H9 (cell line): ENCODE data around the gene TOMM7. TPM values are rescaled to one million over a fixed set of nuclear protein-coding genes. Genes with fewer than 3 reads are reported as not detected.

Experiments
- DNase-seq: peaks from one replicate; pipeline ENCODE4 v3.0.0-alpha.2; 2017
- H2AFZ ChIP-seq: one replicate; pipeline ENCODE4 v1.6.1; 2013; ENCODE audit warnings: mild to moderate bottlenecking, low read length, control low read depth, moderate library complexity
- H2AK5ac ChIP-seq: 2 replicates; pipeline ENCODE4 v1.6.1; 2013; ENCODE audit warnings: low read length, control low read depth, mixed read lengths; ENCODE audit not compliant: insufficient read length
- H2BK120ac ChIP-seq: one replicate; pipeline ENCODE4 v1.6.1; 2013; ENCODE audit warnings: low read depth, mild to moderate bottlenecking, low read length, control low read depth, inconsistent platforms; ENCODE audit not compliant: poor library complexity, severe bottlenecking
- H2BK12ac ChIP-seq: 2 replicates; pipeline ENCODE4 v1.6.1; 2013; ENCODE audit warnings: low read length, control low read depth, mixed read lengths, low read depth; ENCODE audit not compliant: insufficient read length
- H2BK15ac ChIP-seq: 2 replicates; pipeline ENCODE4 v1.6.1; 2013; ENCODE audit warnings: low read depth, low read length, control low read depth
- H2BK20ac ChIP-seq: one replicate; pipeline ENCODE4 v1.6.1; 2013; ENCODE audit warnings: low read depth, mild to moderate bottlenecking, low read length, control low read depth, inconsistent platforms; ENCODE audit not compliant: poor library complexity, severe bottlenecking
- H2BK5ac ChIP-seq: 2 replicates; pipeline ENCODE4 v1.6.1; 2013; ENCODE audit warnings: low read length, control low read depth, mixed read lengths; ENCODE audit not compliant: insufficient read length
- H3K14ac ChIP-seq: 2 replicates; pipeline ENCODE4 v1.6.1; 2013; ENCODE audit warnings: low read length, control low read depth; ENCODE audit not compliant: insufficient read depth
- H3K18ac ChIP-seq: 2 replicates; pipeline ENCODE4 v1.6.1; 2013; ENCODE audit warnings: low read depth, mild to moderate bottlenecking, mixed read lengths, low read length, control low read depth; ENCODE audit not compliant: insufficient read length
- H3K23ac ChIP-seq: 2 replicates; pipeline ENCODE4 v1.6.1; 2013; ENCODE audit warnings: low read length, control low read depth, mixed read lengths, low read depth; ENCODE audit not compliant: insufficient read length
- H3K23me2 ChIP-seq: 2 replicates; pipeline ENCODE4 v1.6.1; 2013; ENCODE audit warnings: low read depth, mild to moderate bottlenecking, mixed read lengths, low read length, control low read depth; ENCODE audit not compliant: insufficient read length, poor library complexity, severe bottlenecking
- H3K27ac ChIP-seq: 2 replicates; pipeline ENCODE4 v1.5.1; 2013; ENCODE audit warnings: low read length, control low read depth, mixed read lengths, low read depth; ENCODE audit not compliant: insufficient read length
- H3K27me3 ChIP-seq: 2 replicates; pipeline ENCODE4 v1.6.1; 2013; ENCODE audit warnings: low read length, control low read depth, inconsistent platforms; ENCODE audit not compliant: insufficient read depth
- H3K4ac ChIP-seq: 2 replicates; pipeline ENCODE4 v1.6.1; 2013; ENCODE audit warnings: low read depth, mild to moderate bottlenecking, control low read depth, inconsistent platforms, low read length, moderate library complexity
- H3K4me1 ChIP-seq: 2 replicates; pipeline ENCODE4 v1.6.1; 2013; ENCODE audit warnings: low read length, control low read depth, inconsistent platforms; ENCODE audit not compliant: insufficient read depth
- H3K4me2 ChIP-seq: 2 replicates; pipeline ENCODE4 v1.6.1; 2013; ENCODE audit warnings: low read length, control low read depth, mixed read lengths; ENCODE audit not compliant: insufficient read length, insufficient read depth
- H3K56ac ChIP-seq: 2 replicates; pipeline ENCODE4 v1.6.1; 2013; ENCODE audit warnings: low read depth, mild to moderate bottlenecking, mixed read lengths, low read length, control low read depth; ENCODE audit not compliant: insufficient read length
- H3K79me1 ChIP-seq: 2 replicates; pipeline ENCODE4 v1.6.1; 2013; ENCODE audit warnings: low read depth, mild to moderate bottlenecking, moderate library complexity, low read length, control low read depth, inconsistent platforms; ENCODE audit not compliant: insufficient read depth, poor library complexity, severe bottlenecking
- H3K79me2 ChIP-seq: 2 replicates; pipeline ENCODE4 v1.6.1; 2013; ENCODE audit warnings: low read length, control low read depth, inconsistent platforms; ENCODE audit not compliant: insufficient read depth
- H3K9ac ChIP-seq: 2 replicates; pipeline ENCODE4 v1.6.1; 2013; ENCODE audit warnings: low read length, control low read depth, mixed read lengths; ENCODE audit not compliant: insufficient read length; ENCODE audit errors: extremely low read depth
- H3K9me3 ChIP-seq: one replicate; pipeline ENCODE4 v1.6.1; 2013; ENCODE audit warnings: low read depth, low read length, inconsistent platforms; ENCODE audit not compliant: control insufficient read depth
- H3T11ph ChIP-seq: one replicate; pipeline ENCODE4 v1.6.1; 2013; ENCODE audit warnings: mild to moderate bottlenecking, low read length, control low read depth, inconsistent platforms
- H4K20me1 ChIP-seq: one replicate; pipeline ENCODE4 v1.6.1; 2013; ENCODE audit not compliant: control insufficient read depth, insufficient read length, insufficient read depth
- H4K5ac ChIP-seq: 2 replicates; pipeline ENCODE4 v1.6.1; 2013; ENCODE audit warnings: low read depth, mild to moderate bottlenecking, mixed read lengths, low read length, control low read depth; ENCODE audit not compliant: insufficient read length
- H4K8ac ChIP-seq: replicated peaks from 2 replicates; pipeline ENCODE4 v1.6.1; 2013; ENCODE audit warnings: low read length, control low read depth, mixed read lengths, low read depth; ENCODE audit not compliant: insufficient read length
- H4K91ac ChIP-seq: 2 replicates; pipeline ENCODE4 v1.6.1; 2013; ENCODE audit warnings: low read depth, mild to moderate bottlenecking, moderate library complexity, mixed read lengths, low read length, control low read depth; ENCODE audit not compliant: insufficient read length
- H3K27ac Mint-ChIP-seq, 3 experiments: 2 replicates in 2 of 3; 3 replicates in 1 of 3; pipeline ENCODE4 v1.8.0; 2020 to 2021; ENCODE audit warnings: mixed read lengths in 3 of 3, mild to moderate bottlenecking in 1 of 3, moderate library complexity in 1 of 3
- H3K27me3 Mint-ChIP-seq: 2 replicates; pipeline ENCODE4 v1.8.0; 2021; ENCODE audit warnings: low read depth, mild to moderate bottlenecking, moderate library complexity, mixed read lengths
- H3K36me3 Mint-ChIP-seq, 3 experiments: 2 replicates in 2 of 3; 3 replicates in 1 of 3; pipeline ENCODE4 v1.8.0; 2020 to 2021; ENCODE audit warnings: low read depth in 3 of 3, mixed read lengths in 3 of 3; ENCODE audit not compliant: insufficient read depth in 1 of 3
- H3K4me1 Mint-ChIP-seq, 2 experiments: 2 replicates each; pipeline ENCODE4 v1.8.0; 2020; ENCODE audit warnings: mixed read lengths in 2 of 2
- H3K4me3 Mint-ChIP-seq, 2 experiments: 2 replicates in 1 of 2; 3 replicates in 1 of 2; pipeline ENCODE4 v1.8.0; 2020 to 2021; ENCODE audit warnings: mild to moderate bottlenecking in 2 of 2, mixed read lengths in 2 of 2, moderate library complexity in 1 of 2
- H3K9me3 Mint-ChIP-seq, 2 experiments: 2 replicates in 1 of 2; 3 replicates in 1 of 2; pipeline ENCODE4 v1.8.0; 2020; ENCODE audit warnings: mild to moderate bottlenecking in 2 of 2, mixed read lengths in 2 of 2, moderate library complexity in 1 of 2
- CTCF ChIP-seq: fragments of 200-600 bp; sonication (generic); conservative IDR thresholded peaks from 3 replicates; pipeline ENCODE4 v1.8.0; 2021; ENCODE audit warnings: antibody characterized with exemption, mild to moderate bottlenecking
- WGBS: extraction: QIAGEN DNeasy Blood & Tissue Kit; methylation state at CpG from one replicate; pipeline ENCODE4 v1.1.7; 2013; ENCODE audit warnings: missing lambda C conversion rate, low lambda C conversion rate, mixed read lengths; ENCODE audit not compliant: insufficient read length; ENCODE audit errors: extremely low coverage; 5-methylcytosine and 5-hydroxymethylcytosine counted together
- total RNA-seq: library from RNA; stranded (reverse); gene quantifications from 2 replicates; pipeline ENCODE4 v1.2.1, GENCODE V29; 2021

Gene TOMM7
- total RNA-seq, 1 experiment from 2014 or later = 368 TPM

- no peak overlapping the region for H2BK12ac ChIP-seq
- WGBS = no CpG with 5 or more reads among the region's 4 CpGs
- H3K14ac ChIP-seq = no peak overlapping the region
- H3K23ac ChIP-seq = no peak overlapping the region
- H3K4ac ChIP-seq = no peak overlapping the region
- Mint-ChIP-seq H3K27ac (no peak overlapping the region), H3K4me1 (no peaks in the 10 kb centered on the region), H3K4me3 (no peak overlapping the region), H3K27me3 (no peaks in the 10 kb centered on the region), H3K9me3 (peaks cover under 1 to 3% of the 10 kb centered on the region in 2 experiments; a peak in 4 of 5 replicates), H3K36me3 (no peaks in the 10 kb centered on the region)
- H2BK5ac ChIP-seq = no peak overlapping the region
- H2BK15ac ChIP-seq = no peak overlapping the region
- H3K79me2 ChIP-seq = no peaks in the 10 kb centered on the region
- no peak overlapping the region for H4K8ac ChIP-seq
- no peak overlapping the region for H3K18ac ChIP-seq
- H3K79me1 ChIP-seq = no peaks in the 10 kb centered on the region
- H3K4me1 ChIP-seq = no peaks in the 10 kb centered on the region
- H2AK5ac ChIP-seq = no peak overlapping the region
- no peak overlapping the region for H3K4me2 ChIP-seq
- H2BK20ac ChIP-seq = no peak overlapping the region
- H3K9me3 ChIP-seq = no peaks in the 10 kb centered on the region
- H3K27ac ChIP-seq = no peak overlapping the region
- no peaks in the 10 kb centered on the region for H3K23me2 ChIP-seq
- H3T11ph ChIP-seq = no peak overlapping the region
- no peak overlapping the region for H2BK120ac ChIP-seq
- H3K9ac ChIP-seq = no peak overlapping the region
- no peak overlapping the region for H4K91ac ChIP-seq
- DNase-seq = no peak
- no peak overlapping the region for H4K5ac ChIP-seq
- no peak overlapping the region for H3K56ac ChIP-seq
- no peak overlapping the region for H2AFZ ChIP-seq
- no peaks in the 10 kb centered on the region for H4K20me1 ChIP-seq
- no peak for TF ChIP-seq CTCF
- no peaks in the 10 kb centered on the region for H3K27me3 ChIP-seq
Measured at GRCh38 chr7:22765609-22766008, 57.0 kb downstream of the TOMM7 start.

Other genes with a start within 250 kb of the TOMM7 start
- gene IL6, start 95.6 kb downstream of the TOMM7 start, total RNA-seq = 0.44 and 0.85 TPM in 2 replicates
- 120 and 126 TPM in 2 replicates for gene HYCC1, start 191.3 kb upstream of the TOMM7 start, total RNA-seq